PC-3 (cell line): ENCODE measurements around the gene TRAPPC3L. TPM values are rescaled to one million over a fixed set of nuclear protein-coding genes. Genes with fewer than 3 reads are reported as not detected.

Source experiments
- ATAC-seq: fragments of 200-7000 bp; cut with Tn5 transposase; 2 replicates; pipeline ENCODE4 v1.9.1; 2020; ENCODE audit warnings: mild to moderate bottlenecking, moderate library complexity
- Bru-seq: library from RNA; stranded (reverse); fragments of 400-500 nt; gene quantifications from one replicate; lab custom pipeline; 2021; lab: Mats Ljungman, UMichigan
- BruChase-seq, 2 experiments: library from RNA; stranded (reverse); fragments of 400-500 nt; gene quantifications; one replicate each; lab custom pipeline; 2021; lab: Mats Ljungman, UMichigan
- BruUV-seq: library from RNA; stranded (reverse); fragments of 400-500 nt; replicated peaks from 2 replicates; lab custom pipeline; 2021; lab: Mats Ljungman, UMichigan
- CTCF ChIA-PET: fragments of 300-600 bp; sonication (Branson Sonifier 250); formaldehyde crosslinking; loops from one replicate; lab custom pipeline; 2022; ENCODE audit warnings: antibody characterized with exemption; lab: Charles Lee
- POLR2A ChIA-PET: fragments of 300-600 bp; sonication (Branson Sonifier 250); formaldehyde crosslinking; loops from one replicate; lab custom pipeline; 2022; ENCODE audit warnings: antibody characterized with exemption; ENCODE audit not compliant: unreplicated experiment; lab: Charles Lee
- DNase-seq: peaks from one replicate; pipeline ENCODE4 v3.0.0-alpha.2; 2015
- H2AFZ ChIP-seq: fragments of 300-600 bp; sonication (generic); 2 replicates; pipeline ENCODE4 v1.6.0; 2016; ENCODE audit warnings: antibody characterized with exemption, low read length
- H3F3A ChIP-seq: fragments of 300-600 bp; sonication (generic); one replicate; pipeline ENCODE4 v1.6.0; 2017; ENCODE audit warnings: antibody characterized with exemption, low read length, control low read depth, mild to moderate bottlenecking; ENCODE audit not compliant: unreplicated experiment
- H3K27ac ChIP-seq: fragments of 300-600 bp; sonication (generic); 2 replicates; pipeline ENCODE4 v1.5.1; 2016; ENCODE audit warnings: mild to moderate bottlenecking, low read length
- H3K27me3 ChIP-seq: fragments of 300-600 bp; sonication (generic); 2 replicates; pipeline ENCODE4 v1.6.1; 2016; ENCODE audit warnings: low read length, mixed read lengths
- H3K36me3 ChIP-seq: fragments of 300-600 bp; sonication (generic); 2 replicates; pipeline ENCODE4 v1.6.1; 2016; ENCODE audit warnings: low read depth, mixed run types, low read length, mixed read lengths
- H3K4me1 ChIP-seq: fragments of 300-600 bp; sonication (generic); 2 replicates; pipeline ENCODE4 v1.5.1; 2016; ENCODE audit warnings: low read length; ENCODE audit not compliant: insufficient read depth
- H3K4me2 ChIP-seq: fragments of 300-600 bp; sonication (generic); 2 replicates; pipeline ENCODE4 v1.6.0; 2016; ENCODE audit warnings: low read length
- H3K4me3 ChIP-seq: fragments of 300-600 bp; sonication (generic); 2 replicates; pipeline ENCODE4 v1.5.1; 2016; ENCODE audit warnings: mild to moderate bottlenecking, low read length, mixed read lengths
- H3K79me2 ChIP-seq: fragments of 300-600 bp; sonication (generic); 2 replicates; pipeline ENCODE4 v1.6.1; 2017; ENCODE audit warnings: low read length, mixed read lengths
- H3K9ac ChIP-seq: fragments of 300-600 bp; sonication (generic); 2 replicates; pipeline ENCODE4 v1.6.0; 2016; ENCODE audit warnings: mild to moderate bottlenecking, low read length
- H3K9me2 ChIP-seq: fragments of 300-600 bp; sonication (generic); replicated peaks from 2 replicates; pipeline ENCODE4 v1.6.1; 2016; ENCODE audit warnings: mixed run types, low read length, mixed read lengths
- H3K9me3 ChIP-seq: fragments of 300-600 bp; sonication (generic); 2 replicates; pipeline ENCODE4 v1.6.1; 2016; ENCODE audit warnings: low read length, mixed read lengths
- H4K20me1 ChIP-seq: fragments of 300-600 bp; sonication (generic); 2 replicates; pipeline ENCODE4 v1.6.1; 2016; ENCODE audit warnings: low read length, mixed read lengths
- CTCF ChIP-seq: fragments of 300-600 bp; sonication (generic); conservative IDR thresholded peaks from 2 replicates; pipeline ENCODE4 v1.5.1; 2017; ENCODE audit warnings: antibody characterized with exemption, low read depth, mild to moderate bottlenecking, low read length
- EZH2 ChIP-seq: fragments of 300-600 bp; sonication (generic); IDR thresholded peaks from one replicate; pipeline ENCODE4 v1.6.1; 2017; ENCODE audit warnings: antibody characterized with exemption, mild to moderate bottlenecking, low read length; ENCODE audit not compliant: unreplicated experiment
- EZH2phosphoT487 ChIP-seq: fragments of 300-600 bp; sonication (generic); IDR thresholded peaks from 2 replicates; pipeline ENCODE4 v1.6.1; 2018; ENCODE audit warnings: mild to moderate bottlenecking, antibody characterized with exemption, low read length, borderline replicate concordance
- intact Hi-C: fragments of 100-400 bp; cut with micrococcal nuclease; formaldehyde crosslinking; loops from 2 replicates; pipeline ENCODE4 v1.9.0; 2023
- long read RNA-seq: library from polyadenylated mRNA; unstranded; transcript quantifications from one replicate; pipeline ENCODE4 v2.0.0, GENCODE V29; 2021; ENCODE audit not compliant: unreplicated experiment
- total RNA-seq: library from RNA; depleted of rRNA; stranded (reverse); fragments of >200 nt; gene quantifications from 2 replicates; pipeline ENCODE4 v1.2.3, GENCODE V29; 2014; rRNA removed

TRAPPC3L gene
- total RNA-seq (not detected in 2 replicates), Bru-seq, nascent RNA (not detected), BruChase-seq, experiment 1, labeled RNA remaining after a 6-hour chase (not detected), BruChase-seq, experiment 2, labeled RNA remaining after a 2-hour chase (percentile 7 among the genes with signal in this experiment)
- long read RNA-seq: 0 reads

DNA sequence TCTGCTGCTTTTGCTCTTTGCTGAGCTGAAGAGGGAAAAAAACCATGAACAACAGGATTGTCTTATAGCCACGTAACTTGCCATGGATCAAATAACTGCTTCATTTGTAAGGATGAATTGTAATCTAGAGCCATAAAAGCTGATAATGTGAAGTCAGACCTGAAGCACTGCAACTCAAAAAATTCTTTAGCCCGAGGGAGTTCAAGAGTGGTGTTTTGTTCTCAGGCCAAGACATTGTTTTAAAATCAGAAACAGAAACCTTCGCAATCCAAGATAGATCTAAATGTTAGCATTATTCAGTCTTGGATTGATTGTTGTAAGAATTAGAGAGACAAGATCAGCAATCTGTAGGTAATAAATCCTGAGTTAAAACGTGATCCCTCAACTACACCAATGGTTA is at the start of gene TRAPPC3L:
TSS of gene TRAPPC3L (minus strand) at position 34 of the 400 bp plus-strand sequence. CDS start 170 bp downstream, outside the sequence.
- no peaks in the 10 kb centered on the region for H4K20me1 ChIP-seq
- intact Hi-C loops: no loop called here
- H3K79me2 ChIP-seq: no peaks in the 10 kb centered on the region
- H3K9me3 ChIP-seq: no peaks in the 10 kb centered on the region
- ChIA-PET POLR2A (no interaction called here), CTCF (no interaction called here)
- no peaks in the 10 kb centered on the region for H3K36me3 ChIP-seq
- ATAC-seq (no peak), DNase-seq (no peak)
- H3K4me3 ChIP-seq: no peak within 1 kb of the TSS
- H3K4me1 ChIP-seq: no peaks in the 10 kb centered on the region
- no peak within 1 kb of the TSS for H3K9ac ChIP-seq
- no peak within 1 kb of the TSS for H2AFZ ChIP-seq
- TF ChIP-seq EZH2phosphoT487: no peak
- no peak within 1 kb of the TSS for H3K27ac ChIP-seq
- H3K27me3 ChIP-seq: peaks cover 8% of the 10 kb centered on the region; the same call in 1 of the 2 replicates
- BruUV-seq: no TSS peak
- no peaks in the 10 kb centered on the region for H3K9me2 ChIP-seq
- no peak within 1 kb of the TSS for H3K4me2 ChIP-seq
- H3F3A ChIP-seq: no peaks in the 10 kb centered on the region

DNA sequence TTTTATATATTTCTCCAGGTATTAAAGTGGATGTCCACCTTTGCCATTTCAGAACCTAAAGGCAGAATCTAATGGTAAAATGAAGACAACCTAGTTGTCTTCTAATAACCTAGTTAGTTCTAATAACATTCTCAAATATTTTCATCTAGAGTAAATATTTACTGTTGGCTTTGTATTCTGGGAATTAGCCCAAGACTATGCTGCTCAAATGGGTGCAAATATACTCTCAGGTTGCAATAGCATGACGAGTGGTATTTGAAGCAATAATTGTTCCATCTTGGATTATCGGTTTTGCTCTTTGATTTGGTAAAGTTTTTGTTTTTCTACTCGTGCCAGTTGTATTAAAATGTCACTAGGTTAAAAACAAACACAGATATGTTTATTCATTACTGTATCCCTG is 49.8 kb upstream of the TRAPPC3L start:
- Histone ChIP-seq H3K27me3 (no peaks in the 10 kb centered on the region), H2AFZ (no peak overlapping the region), H3K9ac (no peak overlapping the region), H3K27ac (no peak overlapping the region), H3K79me2 (no peaks in the 10 kb centered on the region), H3K9me2 (no peaks in the 10 kb centered on the region), H3K9me3 (no peaks in the 10 kb centered on the region), H3K4me1 (0 out of 2 replicates have a peak, but pooled peaks cover 3% of the 10 kb centered on the region), H3F3A (no peaks in the 10 kb centered on the region), H3K4me2 (no peak overlapping the region), H3K4me3 (no peak overlapping the region), H4K20me1 (no peaks in the 10 kb centered on the region), H3K36me3 (peaks cover 15% of the 10 kb centered on the region)
- CTCF ChIA-PET: no interaction called here
- no peak for TF ChIP-seq EZH2phosphoT487
- no TSS peak for BruUV-seq
- intact Hi-C loops: no loop called here
- DNase-seq: no peak
- peak; percentile 43; the same call in 1 of the 2 replicates for ATAC-seq
- POLR2A ChIA-PET: no interaction called here

GRCh38 chr6:116586738-116587137 is 41.3 kb upstream of the TRAPPC3L start:
- Histone ChIP-seq H3K4me1 (peaks cover 17% of the 10 kb centered on the region), H3K9ac (no peak overlapping the region), H3K27me3 (no peaks in the 10 kb centered on the region), H3F3A (no peaks in the 10 kb centered on the region), H3K79me2 (peaks cover 12% of the 10 kb centered on the region; the same call in 1 of the 2 replicates), H2AFZ (no peak overlapping the region), H3K36me3 (peaks cover 12% of the 10 kb centered on the region), H3K9me3 (no peaks in the 10 kb centered on the region), H4K20me1 (0 out of 2 replicates have a peak, but pooled peaks cover 3% of the 10 kb centered on the region), H3K4me3 (no peak overlapping the region), H3K4me2 (peak overlapping the region; percentile 36; the same call in 1 of the 2 replicates), H3K9me2 (no peaks in the 10 kb centered on the region), H3K27ac (peak overlapping the region; percentile 32; the same call in 1 of the 2 replicates)
- no TSS peak for BruUV-seq
- DNase-seq: no peak
- intact Hi-C loops: no loop called here
- ChIA-PET CTCF (no interaction called here), POLR2A (no interaction called here)
- TF ChIP-seq EZH2phosphoT487 (no peak), EZH2 (no peak), CTCF (no peak)
- no peak; the same call in 1 of the 2 replicates for ATAC-seq
